Kidney epithelial cell (primary cell): ENCODE measurements around the gene TMEM129. TPM values are rescaled to one million over a fixed set of nuclear protein-coding genes. Genes with fewer than 3 reads are reported as not detected.

Experiments used
- DNase-seq: peaks from one replicate; pipeline ENCODE4 v3.0.0-alpha.2; 2010; ENCODE audit warnings: low read depth
- H3K27me3 ChIP-seq: 2 replicates; pipeline ENCODE4 v1.6.0; 2011; ENCODE audit warnings: low read length; ENCODE audit not compliant: control insufficient read depth, insufficient read depth
- H3K36me3 ChIP-seq: 2 replicates; pipeline ENCODE4 v1.5.1; 2011; ENCODE audit warnings: low read length; ENCODE audit not compliant: control insufficient read depth, insufficient read depth
- H3K4me3 ChIP-seq: 2 replicates; pipeline ENCODE4 v1.5.1; 2011; ENCODE audit warnings: low read depth, mild to moderate bottlenecking, control low read depth, low read length
- CTCF ChIP-seq: IDR thresholded peaks from 2 replicates; pipeline ENCODE4 v1.5.1; 2011; ENCODE audit warnings: mild to moderate bottlenecking, moderate library complexity, low read length, control low read depth, inconsistent platforms; ENCODE audit not compliant: insufficient read depth, poor library complexity, severe bottlenecking
- total RNA-seq: library from RNA; depleted of rRNA; stranded (reverse); fragments of >200 nt; gene quantifications from 2 replicates; pipeline ENCODE4 v1.2.3, GENCODE V29; 2015

The TMEM129 gene
- total RNA-seq, 1 donor from 2014 or later: 63.5 TPM

GRCh38 chr4:1684506-1685234 is 36.5 kb downstream of the TMEM129 start:
- TF ChIP-seq CTCF: no peak

GRCh38 chr4:1683736-1684505 is 37.2 kb downstream of the TMEM129 start, which contains the start of gene FAM53A:
TSS of gene FAM53A (minus strand) at chr4:1684313. CDS start at chr4:1668741, 15,572 bp downstream.
- Histone ChIP-seq H3K36me3 (no peaks in the 10 kb centered on the region), H3K27me3 (no peaks in the 10 kb centered on the region), H3K4me3 (peak within 1 kb of the TSS; percentile 58)
- no peak for DNase-seq
- TF ChIP-seq CTCF: no peak

More at GRCh38 chr4:1684506-1685234, 36.5 kb downstream of the TMEM129 start:
- Histone ChIP-seq H3K27me3 (no peaks in the 10 kb centered on the region), H3K36me3 (no peaks in the 10 kb centered on the region), H3K4me3 (peak overlapping the region; percentile 23)
- no peak for DNase-seq

GRCh38 chr4:1683261-1683735 is 37.8 kb downstream of the TMEM129 start:
- TF ChIP-seq CTCF: no peak
- no peaks in the 10 kb centered on the region for H3K36me3 ChIP-seq
- peak overlapping the region; percentile 58 for H3K4me3 ChIP-seq
- peak; percentile 47 for DNase-seq
- no peaks in the 10 kb centered on the region for H3K27me3 ChIP-seq

- DNase-seq: no peak
- Histone ChIP-seq H3K36me3 (no peaks in the 10 kb centered on the region), H3K27me3 (no peaks in the 10 kb centered on the region), H3K4me3 (no peak overlapping the region)
- TF ChIP-seq CTCF: no peak
Observed at GRCh38 chr4:1682860-1683259, 38.3 kb downstream of the TMEM129 start.

GRCh38 chr4:1678244-1678643 is 42.9 kb downstream of the TMEM129 start:
- DNase-seq: no peak
- H3K36me3 ChIP-seq: no peaks in the 10 kb centered on the region

More at GRCh38 chr4:1678244-1678643, 42.9 kb downstream of the TMEM129 start:
- Histone ChIP-seq H3K27me3 (peaks cover 3% of the 10 kb centered on the region), H3K4me3 (no peak overlapping the region)
- no peak for TF ChIP-seq CTCF
